Measurements from ENCODE around the gene MED29. TPM values are rescaled to one million over a fixed set of nuclear protein-coding genes. Genes with fewer than 3 reads are reported as not detected.

The MED29 gene
- total RNA-seq, 6 experiments from 2014 or later = 19.4 to 38.1 (median 24.1) TPM

GRCh38 chr19:39405958-39406655 lies 14.9 kb downstream of the MED29 start:
- DNase-seq = no peak
- Histone ChIP-seq H3K36me3 (peaks cover 0 to 11% (median 7%) of the 10 kb centered on the region in 4 donors), H3K9me3 (no peaks in the 10 kb centered on the region), H3K4me1 (peaks cover 0 to 26% (median 13%) of the 10 kb centered on the region in 4 donors), H3K27ac (peak overlapping the region; percentile 93 to 100 (median 99)), H3K4me3 (peak overlapping the region; percentile 84 to 99 (median 97)), H3K27me3 (no peaks in the 10 kb centered on the region)
- intact Hi-C loops (cut with DNase I) = no loop called here
- no peak for TF ChIP-seq POLR2A (IDR thresholded peaks at IDR 0.05)
- TF ChIP-seq CTCF (IDR thresholded peaks at IDR 0.05) = no peak
- WGBS (ENCODE audit: insufficient coverage, low coverage, low lambda C conversion rate, missing lambda C conversion rate) = 8% methylated on average over 22 of the region's 22 CpGs
- ATAC-seq = peak in 3 of 4 donors; percentile 0 to 1 (median 0)

GRCh38 chr19:39406656-39407409 lies 15.7 kb downstream of the MED29 start, which contains the start of gene ZFP36:
Gene ZFP36 (plus strand): TSS chr19:39406847. CDS start chr19:39406905, 58 bp downstream.
- Histone ChIP-seq H3K4me3 (peak within 1 kb of the TSS; percentile 84 to 99 (median 97)), H3K9me3 (no peaks in the 10 kb centered on the region), H3K27ac (peak within 1 kb of the TSS; percentile 93 to 100 (median 99)), H3K4me1 (peaks cover 0 to 23% (median 11%) of the 10 kb centered on the region in 4 donors), H3K36me3 (peaks cover 0 to 11% (median 7%) of the 10 kb centered on the region in 4 donors), H3K27me3 (no peaks in the 10 kb centered on the region)
- DNase-seq (peak; percentile 92 to 95 (median 94)), ATAC-seq (peak; percentile 11 to 46 (median 42))
- WGBS (ENCODE audit: insufficient coverage, low coverage, low lambda C conversion rate, missing lambda C conversion rate) = 0% methylated on average over 23 of the region's 56 CpGs
- intact Hi-C loops (cut with DNase I) = no loop called here
- TF ChIP-seq CTCF (IDR thresholded peaks at IDR 0.05) = no peak
- TF ChIP-seq POLR2A (IDR thresholded peaks at IDR 0.05) = peak; percentile 99

GRCh38 chr19:39407410-39407659 lies 16.2 kb downstream of the MED29 start:
- Histone ChIP-seq H3K4me3 (peak overlapping the region; percentile 84 to 99 (median 97)), H3K27ac (peak overlapping the region; percentile 93 to 100 (median 99)), H3K4me1 (peaks cover 0 to 18% (median 9%) of the 10 kb centered on the region in 4 donors), H3K9me3 (no peaks in the 10 kb centered on the region), H3K27me3 (no peaks in the 10 kb centered on the region), H3K36me3 (peaks cover 0 to 11% (median 7%) of the 10 kb centered on the region in 4 donors)
- WGBS (ENCODE audit: insufficient coverage, low coverage, low lambda C conversion rate, missing lambda C conversion rate) = no CpG with 5 or more reads among the region's 14 CpGs
- ATAC-seq = no peak
- TF ChIP-seq CTCF (IDR thresholded peaks at IDR 0.05) = no peak
- TF ChIP-seq POLR2A (IDR thresholded peaks at IDR 0.05) = no peak
- peak in 1 of 3 donors; percentile 68 for DNase-seq
- intact Hi-C loops (cut with DNase I) = no loop called here

- ATAC-seq (no peak), DNase-seq (peak; percentile 57 to 77 (median 68))
- intact Hi-C loops (cut with DNase I) = no loop called here
- Histone ChIP-seq H3K4me3 (peak overlapping the region; percentile 84 to 99 (median 97)), H3K27me3 (no peaks in the 10 kb centered on the region), H3K36me3 (peaks cover 0 to 11% (median 7%) of the 10 kb centered on the region in 4 donors), H3K4me1 (peaks cover 0 to 16% (median 9%) of the 10 kb centered on the region in 4 donors), H3K9me3 (no peaks in the 10 kb centered on the region), H3K27ac (peak overlapping the region; percentile 93 to 100 (median 99))
- under 1% methylated on average over 17 of the region's 40 CpGs for WGBS (ENCODE audit: insufficient coverage, low coverage, low lambda C conversion rate, missing lambda C conversion rate)
- TF ChIP-seq CTCF (IDR thresholded peaks at IDR 0.05) (no peak), POLR2A (IDR thresholded peaks at IDR 0.05) (peak; percentile 67)
These were observed 16.6 kb downstream of the MED29 start for GRCh38 chr19:39407660-39408391.
